ENCODE results near the gene ANKIB1. TPM values are rescaled to one million over a fixed set of nuclear protein-coding genes. Genes with fewer than 3 reads are reported as not detected.

The ANKIB1 gene
- polyA plus RNA-seq, 1 of the 3 experiments (the other 2 are of a cell fraction): 24.6 TPM

GRCh38 chr7:92226981-92227380 is 18.8 kb upstream of the ANKIB1 start:
- H3F3A ChIP-seq (replicated peaks; ENCODE audit: insufficient read depth): peaks cover 7% of the 10 kb centered on the region
- no peak overlapping the region for H3K9ac ChIP-seq
- no peak overlapping the region for H3K4me2 ChIP-seq
- TF ChIP-seq CTCF (IDR thresholded peaks at IDR 0.05) (no peak), RCOR1 (IDR thresholded peaks at IDR 0.05; ENCODE audit: low read length) (no peak), RFX5 (IDR thresholded peaks at IDR 0.05; ENCODE audit: low read length) (no peak), TEAD4 (IDR thresholded peaks at IDR 0.05; ENCODE audit: borderline replicate concordance, insufficient read depth) (no peak), POLR2AphosphoS5 (IDR thresholded peaks at IDR 0.05; ENCODE audit: low read depth, low read length) (no peak), MXI1 (IDR thresholded peaks at IDR 0.05; ENCODE audit: low read depth, low read length) (no peak), SMC3 (IDR thresholded peaks at IDR 0.05; ENCODE audit: low read depth, low read length) (no peak), FOXJ3 (CRISPR knock-in tag; IDR thresholded peaks at IDR 0.05) (no peak), TAF1 (IDR thresholded peaks at IDR 0.05; ENCODE audit: borderline replicate concordance, low read depth, low read length) (no peak), FOXM1 (IDR thresholded peaks at IDR 0.05; ENCODE audit: low read depth) (no peak), YY1 (IDR thresholded peaks at IDR 0.05; ENCODE audit: low read depth) (no peak), EZH2phosphoT487 (IDR thresholded peaks at IDR 0.05; ENCODE audit: borderline replicate concordance, low read depth) (no peak), MAX (IDR thresholded peaks at IDR 0.05; ENCODE audit: low read depth) (no peak), EP300 (IDR thresholded peaks at IDR 0.05; ENCODE audit: borderline replicate concordance in 1 of 2, low read depth in 1 of 2, low read length in 1 of 2) (no peak), CHD2 (IDR thresholded peaks at IDR 0.05; ENCODE audit: low read length, partially characterized antibody) (no peak), GABPA (IDR thresholded peaks at IDR 0.05; ENCODE audit: low read depth) (no peak), FOSL2 (IDR thresholded peaks at IDR 0.05; ENCODE audit: borderline replicate concordance, low read depth) (no peak)
- no peak overlapping the region for H2AFZ ChIP-seq (ENCODE audit: low read depth)
- ChIA-PET POLR2A (interaction anchor here (1.2 kb wide), 1 partner anchor 19 kb away, joined by 3 read pairs; the partner anchor contains the start of genes ANKIB1 and KRIT1), CTCF (no interaction called here)
- H3K79me2 ChIP-seq (ENCODE audit: insufficient read depth): no peaks in the 10 kb centered on the region
- WGBS (ENCODE audit: low lambda C conversion rate): 89% methylated on average over 4 of the region's 4 CpGs
- H3K27me3 ChIP-seq (ENCODE audit: insufficient read depth): no peaks in the 10 kb centered on the region
- no peak overlapping the region for H3K4me3 ChIP-seq (ENCODE audit: low read depth in 2 of 2, low read length in 1 of 2)
- no peaks in the 10 kb centered on the region for H3K4me1 ChIP-seq (ENCODE audit: control insufficient read depth in 1 of 2, insufficient read depth in 2 of 2, low read depth in 1 of 2, low read length in 1 of 2)
- DNase-seq: no peak
- no peaks in the 10 kb centered on the region for H3K9me2 ChIP-seq
- no peaks in the 10 kb centered on the region for H3K9me3 ChIP-seq
- H3K27ac ChIP-seq (ENCODE audit: low read depth in 2 of 2, low read length in 1 of 2): no peak overlapping the region
- no peaks in the 10 kb centered on the region for H4K20me1 ChIP-seq (ENCODE audit: insufficient read depth)
- H3K36me3 ChIP-seq (replicated peaks in 1 of 2; ENCODE audit: control insufficient read depth in 1 of 2, insufficient read depth in 2 of 2, low read length in 1 of 2): peaks cover 63 to 86% of the 10 kb centered on the region in 2 experiments

- no peaks in the 10 kb centered on the region for H3K4me1 ChIP-seq (ENCODE audit: control insufficient read depth in 1 of 2, insufficient read depth in 2 of 2, low read depth in 1 of 2, low read length in 1 of 2)
- H3K9me2 ChIP-seq: no peaks in the 10 kb centered on the region
- no peaks in the 10 kb centered on the region for H3K27me3 ChIP-seq (ENCODE audit: insufficient read depth)
- no peaks in the 10 kb centered on the region for H3K9me3 ChIP-seq
- H3K4me2 ChIP-seq: no peak overlapping the region
- no peaks in the 10 kb centered on the region for H4K20me1 ChIP-seq (ENCODE audit: insufficient read depth)
- CTCF ChIA-PET: no interaction called here
- WGBS (ENCODE audit: low lambda C conversion rate): 93% methylated on average over 2 of the region's 2 CpGs
- no peak for DNase-seq
- H3K79me2 ChIP-seq (ENCODE audit: insufficient read depth): no peaks in the 10 kb centered on the region
- H3K36me3 ChIP-seq (replicated peaks in 1 of 2; ENCODE audit: control insufficient read depth in 1 of 2, insufficient read depth in 2 of 2, low read length in 1 of 2): peaks cover 57 to 87% of the 10 kb centered on the region in 2 experiments
- no peak overlapping the region for H3K27ac ChIP-seq (ENCODE audit: low read depth in 2 of 2, low read length in 1 of 2)
- peaks cover 7% of the 10 kb centered on the region for H3F3A ChIP-seq (replicated peaks; ENCODE audit: insufficient read depth)
- H3K4me3 ChIP-seq (ENCODE audit: low read depth in 2 of 2, low read length in 1 of 2): no peak overlapping the region
- H3K9ac ChIP-seq: no peak overlapping the region
- POLR2A ChIA-PET: interaction anchor here (1.2 kb wide), 1 partner anchor 17 kb away, joined by 3 read pairs; the partner anchor contains the start of genes ANKIB1 and KRIT1
- H2AFZ ChIP-seq (ENCODE audit: low read depth): no peak overlapping the region
- TF ChIP-seq RCOR1 (IDR thresholded peaks at IDR 0.05; ENCODE audit: low read length) (no peak), RAD21 (IDR thresholded peaks at IDR 0.05; ENCODE audit: low read length) (no peak), GABPA (IDR thresholded peaks at IDR 0.05; ENCODE audit: low read depth) (no peak), FOXM1 (IDR thresholded peaks at IDR 0.05; ENCODE audit: low read depth) (no peak), ZBTB33 (IDR thresholded peaks at IDR 0.05; ENCODE audit: borderline replicate concordance, low read depth) (no peak), IRF3 (IDR thresholded peaks at IDR 0.05; ENCODE audit: low read depth, low read length) (no peak), EP300 (IDR thresholded peaks at IDR 0.05; ENCODE audit: borderline replicate concordance in 1 of 2, low read depth in 1 of 2, low read length in 1 of 2) (no peak), YY1 (IDR thresholded peaks at IDR 0.05; ENCODE audit: low read depth) (no peak), FOSL2 (IDR thresholded peaks at IDR 0.05; ENCODE audit: borderline replicate concordance, low read depth) (no peak), SIN3A (IDR thresholded peaks at IDR 0.05; ENCODE audit: borderline replicate concordance, low read depth, low read length) (no peak), TCF12 (IDR thresholded peaks at IDR 0.05) (no peak), MEF2A (IDR thresholded peaks at IDR 0.05; ENCODE audit: borderline replicate concordance, low read depth) (no peak)
These were observed 17.7 kb upstream of the ANKIB1 start for GRCh38 chr7:92228100-92228499.
